ENCODE results near the gene SLC17A8.
"Not testable (repeated sequence)": the region's sequence is repeated elsewhere in the genome, so short reads cannot be mapped to it uniquely, and the experiment has no call there.

Gene SLC17A8

DNA sequence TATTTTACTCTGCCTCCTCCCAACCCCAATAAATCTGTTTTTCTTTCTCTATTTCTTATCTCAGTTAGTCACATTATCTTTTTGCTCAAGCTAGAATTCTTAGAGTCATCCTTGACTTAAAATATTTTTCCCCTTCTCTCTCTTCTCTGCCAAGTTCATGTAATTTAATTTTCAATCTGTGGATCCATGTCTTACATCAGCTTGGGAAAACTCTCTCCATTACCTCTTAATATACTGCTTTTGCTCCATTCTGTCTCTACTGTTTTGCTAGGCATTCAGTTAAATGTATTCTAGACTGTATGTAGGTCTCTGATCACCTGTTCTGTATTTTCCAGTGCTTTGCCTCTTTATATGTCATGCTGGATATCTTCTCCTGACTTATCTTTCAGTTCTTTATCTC is 65.8 kb downstream of the SLC17A8 start:
- no peaks in the 10 kb centered on the region for H3K27me3 Mint-ChIP-seq
- no peak overlapping the region for H3K4me3 Mint-ChIP-seq
- no peaks in the 10 kb centered on the region for H3K4me1 Mint-ChIP-seq
- DNase-seq, result no peak
- H3K27ac Mint-ChIP-seq, result no peak overlapping the region
- CTCF ChIA-PET, result no interaction called here
- peaks cover 2% of the 10 kb centered on the region for H3K9me3 Mint-ChIP-seq
- H3K36me3 Mint-ChIP-seq, result no peaks in the 10 kb centered on the region

DNA sequence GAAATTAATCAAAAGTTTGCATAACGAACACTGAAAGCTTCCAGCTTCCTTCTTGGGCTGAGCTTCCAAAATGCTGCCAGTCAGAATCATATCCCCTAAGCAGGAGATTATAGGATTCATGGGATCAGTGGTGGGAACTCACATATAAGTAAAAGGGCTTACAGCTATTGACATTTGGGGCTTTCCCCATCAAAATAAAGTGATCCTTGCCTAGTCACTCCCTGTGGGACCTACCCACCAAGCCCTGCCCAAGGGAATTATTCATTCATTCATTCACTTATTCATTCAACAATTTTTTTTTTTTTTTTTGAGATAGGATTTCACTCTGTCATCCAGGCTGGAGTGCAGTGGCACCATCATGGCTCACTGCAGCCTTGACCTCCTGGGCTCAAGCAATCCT is 69.3 kb downstream of the SLC17A8 start:
- Mint-ChIP-seq H3K36me3 (no peaks in the 10 kb centered on the region), H3K27ac (no peak overlapping the region), H3K4me3 (no peak overlapping the region)

DNA sequence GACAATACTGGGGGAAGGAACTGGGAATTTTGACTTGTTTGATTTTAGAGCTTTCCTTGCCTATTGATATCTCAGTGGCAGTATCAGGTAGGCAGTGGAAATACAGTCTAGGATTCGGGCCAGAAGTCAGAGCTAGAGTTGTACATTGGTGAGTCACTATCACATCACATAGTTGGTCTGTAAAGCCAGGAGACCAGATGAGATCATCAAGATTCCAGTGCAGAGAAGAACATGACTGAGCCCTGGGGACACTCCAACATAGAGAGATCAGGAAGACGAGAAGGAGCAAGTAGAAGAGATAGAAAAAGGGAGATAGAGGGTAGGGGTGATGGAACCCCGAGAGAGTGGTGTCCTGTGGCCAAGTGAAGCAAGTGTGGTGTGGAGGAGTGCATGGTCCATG is 70.2 kb downstream of the SLC17A8 start:
- Mint-ChIP-seq H3K27me3 (no peaks in the 10 kb centered on the region), H3K27ac (no peak overlapping the region), H3K9me3 (peaks cover 4% of the 10 kb centered on the region)

More for the DNA sequence above, 69.3 kb downstream of the SLC17A8 start:
- no peak for DNase-seq
- Mint-ChIP-seq H3K4me1 (no peaks in the 10 kb centered on the region), H3K27me3 (no peaks in the 10 kb centered on the region), H3K9me3 (peaks cover 4% of the 10 kb centered on the region)
- CTCF ChIA-PET, result no interaction called here

DNA sequence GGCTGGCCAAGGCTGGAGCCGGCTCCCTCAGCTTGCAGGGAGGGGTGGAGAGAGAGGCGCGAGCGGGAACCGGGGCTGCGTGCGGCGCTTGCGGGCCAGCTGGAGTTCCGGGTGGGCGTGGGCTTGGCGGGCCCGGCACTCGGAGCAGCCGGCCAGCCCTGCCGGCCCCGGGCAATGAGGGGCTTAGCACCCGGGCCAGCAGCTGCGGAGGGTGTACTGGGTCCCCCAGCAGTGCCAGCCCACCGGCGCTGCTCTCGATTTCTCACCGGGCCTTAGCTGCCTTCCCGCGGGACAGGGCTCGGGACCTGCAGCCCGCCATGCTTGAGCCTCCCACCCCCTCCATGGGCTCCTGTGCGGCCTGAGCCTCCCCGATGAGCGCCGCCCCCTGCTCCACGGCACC is 73.4 kb downstream of the SLC17A8 start:
- H3K4me1 Mint-ChIP-seq, CTCF ChIA-PET, H3K27me3 Mint-ChIP-seq, H3K27ac Mint-ChIP-seq, H3K9me3 Mint-ChIP-seq, DNase-seq, H3K36me3 Mint-ChIP-seq, H3K4me3 Mint-ChIP-seq: not testable (repeated sequence)

More for the DNA sequence above, 70.2 kb downstream of the SLC17A8 start:
- DNase-seq, result no peak
- no peaks in the 10 kb centered on the region for H3K4me1 Mint-ChIP-seq
- no peak overlapping the region for H3K4me3 Mint-ChIP-seq
- CTCF ChIA-PET, result no interaction called here
- H3K36me3 Mint-ChIP-seq, result no peaks in the 10 kb centered on the region

DNA sequence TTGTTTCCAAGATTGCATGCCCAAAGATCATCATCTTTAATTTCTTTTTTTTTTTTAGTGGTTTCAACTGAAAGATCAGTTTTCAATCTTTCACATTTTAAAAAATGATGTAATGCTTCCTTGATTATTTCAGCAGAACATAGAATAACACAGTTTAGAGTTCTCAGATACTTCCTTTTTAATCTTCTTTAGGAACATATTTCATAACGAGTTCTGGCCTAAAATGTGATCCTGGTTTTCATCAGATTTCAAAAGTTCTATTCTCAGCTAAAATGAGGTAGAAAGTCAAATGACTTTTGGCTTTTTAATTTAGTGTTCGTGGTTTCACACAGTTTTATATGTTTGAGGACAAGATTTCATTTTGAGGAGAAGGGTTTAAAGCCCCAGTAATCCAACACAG is 76.8 kb downstream of the SLC17A8 start:
- no peaks in the 10 kb centered on the region for H3K27me3 Mint-ChIP-seq
- no peak overlapping the region for H3K27ac Mint-ChIP-seq
- H3K9me3 Mint-ChIP-seq, result peaks cover 2% of the 10 kb centered on the region
- DNase-seq, result no peak
- no peaks in the 10 kb centered on the region for H3K4me1 Mint-ChIP-seq
- H3K4me3 Mint-ChIP-seq, result no peak overlapping the region
- H3K36me3 Mint-ChIP-seq, result no peaks in the 10 kb centered on the region
- CTCF ChIA-PET, result no interaction called here

DNA sequence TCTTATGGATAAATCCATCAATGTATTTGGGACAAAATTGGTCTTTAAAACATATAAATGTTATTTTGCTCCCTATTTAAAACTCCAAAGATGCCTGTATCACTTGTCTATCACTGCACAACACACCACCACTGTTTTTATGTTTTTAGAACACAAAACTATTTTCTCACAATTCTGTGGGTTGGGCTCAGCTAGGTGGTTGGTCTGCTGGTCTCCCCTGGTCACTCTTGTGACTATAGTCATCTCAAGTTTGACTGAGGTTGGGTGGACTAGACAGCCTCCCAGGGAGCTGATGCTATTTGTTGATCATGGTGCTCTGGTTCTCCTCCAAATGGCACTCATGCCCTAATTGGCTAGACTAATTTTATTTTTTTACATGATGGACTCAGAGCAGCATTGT is 77.3 kb downstream of the SLC17A8 start:
- H3K9me3 Mint-ChIP-seq, result peaks cover 2% of the 10 kb centered on the region
- CTCF ChIA-PET, result interaction anchor here (0.7 kb wide), 1 partner anchor 29 kb away, joined by 3 read pairs; no protein-coding TSS in a partner anchor
- no peaks in the 10 kb centered on the region for H3K36me3 Mint-ChIP-seq
- no peak overlapping the region for H3K27ac Mint-ChIP-seq
- H3K4me3 Mint-ChIP-seq, result no peak overlapping the region
- DNase-seq, result no peak
- H3K4me1 Mint-ChIP-seq, result no peaks in the 10 kb centered on the region
- no peaks in the 10 kb centered on the region for H3K27me3 Mint-ChIP-seq

DNA sequence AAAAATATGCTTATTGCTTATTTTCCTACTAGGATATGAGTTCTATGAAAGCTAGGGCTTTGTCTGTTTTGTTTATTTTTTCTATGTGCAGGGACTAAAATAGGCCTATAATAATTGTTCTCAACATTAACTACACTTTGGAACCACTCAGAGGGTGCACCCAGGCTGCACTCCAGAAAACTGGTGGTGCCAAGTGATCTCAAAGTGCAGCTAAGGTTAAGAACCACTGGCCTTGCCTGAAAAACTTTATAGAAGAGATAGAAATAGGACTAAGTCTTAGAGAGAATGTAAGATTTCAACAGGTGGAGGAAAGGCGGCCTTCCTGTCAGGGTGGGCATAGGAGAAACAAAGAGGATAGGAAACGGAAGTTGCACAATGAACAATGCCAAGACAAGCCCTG is 79.1 kb downstream of the SLC17A8 start:
- CTCF ChIA-PET, result no interaction called here
- no peak overlapping the region for H3K4me3 Mint-ChIP-seq
- no peaks in the 10 kb centered on the region for H3K36me3 Mint-ChIP-seq

DNA sequence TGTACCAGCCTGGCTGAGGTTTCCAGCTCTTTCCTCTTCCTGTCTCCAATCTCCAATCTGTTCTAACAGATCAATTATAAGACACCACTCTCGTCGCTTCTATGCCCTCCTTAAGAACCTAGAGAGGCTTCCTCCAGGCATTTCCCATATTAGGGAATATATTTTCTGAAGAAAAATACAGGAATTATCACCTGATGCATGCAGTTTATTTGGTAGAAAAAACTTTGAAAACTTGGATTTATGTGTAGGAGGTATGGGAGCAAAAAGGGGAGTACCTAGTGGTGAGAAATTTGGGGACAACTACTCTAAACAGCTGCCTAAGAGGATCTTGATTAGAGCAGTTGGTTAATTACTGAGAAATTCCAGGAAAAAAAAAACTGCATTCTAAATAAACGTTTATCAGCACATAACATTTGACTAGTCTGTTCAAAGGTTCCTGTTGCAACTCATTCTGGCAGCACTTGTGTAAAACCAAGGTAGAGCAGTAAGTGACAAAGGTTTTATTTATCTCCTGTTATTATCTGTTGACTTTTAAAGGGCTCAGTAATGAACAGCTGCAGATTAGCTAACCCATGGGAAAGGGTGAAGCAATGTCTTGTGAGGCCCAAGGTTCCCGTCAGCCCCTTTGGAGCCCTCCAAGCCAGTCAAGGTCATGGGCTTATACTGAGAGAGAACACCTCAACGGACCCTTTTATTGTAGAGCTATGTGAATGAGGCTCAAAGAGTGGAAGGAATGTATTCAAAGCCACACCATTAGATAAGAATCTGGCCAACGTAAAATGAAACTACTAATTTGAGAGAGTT is 80.4 kb downstream of the SLC17A8 start:
- H3K4me3 Mint-ChIP-seq, result no peak overlapping the region
- H3K4me1 Mint-ChIP-seq, result no peaks in the 10 kb centered on the region
- no peaks in the 10 kb centered on the region for H3K27me3 Mint-ChIP-seq
- no peaks in the 10 kb centered on the region for H3K36me3 Mint-ChIP-seq
- H3K27ac Mint-ChIP-seq, result no peak overlapping the region
- H3K9me3 Mint-ChIP-seq, result no peaks in the 10 kb centered on the region
- CTCF ChIA-PET, result no interaction called here
- no peak for DNase-seq

More for the DNA sequence above, 79.1 kb downstream of the SLC17A8 start:
- Mint-ChIP-seq H3K27me3 (no peaks in the 10 kb centered on the region), H3K4me1 (no peaks in the 10 kb centered on the region), H3K9me3 (no peaks in the 10 kb centered on the region), H3K27ac (no peak overlapping the region)
- DNase-seq, result no peak

DNA sequence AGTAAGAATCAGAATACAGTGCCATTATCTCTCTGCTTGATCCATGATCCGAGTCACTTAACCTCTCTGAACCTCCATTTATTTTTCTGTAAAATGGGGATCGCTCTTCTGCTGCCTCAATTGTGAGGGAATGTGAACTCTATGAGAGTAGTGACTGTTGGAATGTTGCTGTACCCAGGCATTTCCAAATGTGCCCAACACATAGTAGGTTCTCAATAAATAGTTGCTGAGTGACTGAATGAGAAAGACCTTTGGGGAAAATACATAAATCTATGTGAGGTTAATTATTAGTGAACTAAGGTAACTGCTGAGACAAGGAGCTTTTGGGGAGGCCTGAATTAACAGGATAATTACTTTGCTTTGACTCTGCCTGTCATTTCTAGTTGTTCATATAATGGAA is 82.9 kb downstream of the SLC17A8 start:
- CTCF ChIA-PET, result interaction anchor here (0.7 kb wide), 1 partner anchor 114 kb away, joined by 3 read pairs; no protein-coding TSS in a partner anchor
- Mint-ChIP-seq H3K9me3 (no peaks in the 10 kb centered on the region), H3K36me3 (no peaks in the 10 kb centered on the region), H3K27ac (no peak overlapping the region), H3K4me3 (no peak overlapping the region), H3K4me1 (no peaks in the 10 kb centered on the region), H3K27me3 (no peaks in the 10 kb centered on the region)
- no peak for DNase-seq

DNA sequence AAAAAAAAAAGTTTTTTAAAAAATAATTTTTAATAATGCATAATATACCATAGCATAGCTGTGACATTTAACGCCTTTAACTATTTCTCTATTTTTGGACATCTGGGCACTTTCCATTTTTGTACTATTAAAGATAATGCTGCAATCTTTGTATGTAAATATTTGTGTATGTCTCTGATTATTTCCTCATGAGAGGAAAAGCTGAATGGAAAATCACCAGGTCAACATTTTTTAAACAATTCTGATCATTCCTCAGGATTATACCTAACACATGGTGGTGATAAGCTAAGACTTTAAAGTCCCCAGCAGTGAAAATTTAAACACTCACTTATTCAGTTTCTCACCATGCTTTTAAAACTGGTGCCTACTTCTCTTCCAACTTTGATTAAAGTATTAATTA is 85.5 kb downstream of the SLC17A8 start:
- peaks cover 4% of the 10 kb centered on the region for H3K27me3 Mint-ChIP-seq
- no peaks in the 10 kb centered on the region for H3K36me3 Mint-ChIP-seq
- H3K27ac Mint-ChIP-seq, result no peak overlapping the region
- DNase-seq, result no peak
- CTCF ChIA-PET, result no interaction called here
- no peak overlapping the region for H3K4me3 Mint-ChIP-seq
- H3K4me1 Mint-ChIP-seq, result no peaks in the 10 kb centered on the region
- H3K9me3 Mint-ChIP-seq, result no peaks in the 10 kb centered on the region

DNA sequence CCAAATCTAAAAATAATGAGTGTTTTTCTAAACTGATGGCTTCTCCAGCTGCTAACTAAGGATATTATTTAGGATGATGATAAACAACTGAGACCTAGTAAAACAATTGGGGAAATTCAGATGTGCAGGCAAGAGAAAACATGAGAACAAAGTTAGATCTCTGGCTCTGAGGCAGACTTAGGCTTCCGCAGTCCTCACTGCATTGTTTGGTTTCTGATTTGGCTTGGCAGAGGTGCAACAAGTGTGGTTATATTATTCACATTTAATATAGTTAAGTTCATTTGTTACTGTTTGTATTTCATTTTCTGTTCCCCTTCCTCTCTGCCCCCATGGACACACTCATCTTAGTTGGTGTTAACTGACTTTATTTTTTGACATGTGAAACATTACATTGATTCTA is 86.6 kb downstream of the SLC17A8 start:
- no peak overlapping the region for H3K27ac Mint-ChIP-seq
- CTCF ChIA-PET, result no interaction called here
- H3K9me3 Mint-ChIP-seq, result no peaks in the 10 kb centered on the region
- no peaks in the 10 kb centered on the region for H3K4me1 Mint-ChIP-seq
- DNase-seq, result no peak
- H3K4me3 Mint-ChIP-seq, result no peak overlapping the region
- peaks cover 4% of the 10 kb centered on the region for H3K27me3 Mint-ChIP-seq
- no peaks in the 10 kb centered on the region for H3K36me3 Mint-ChIP-seq

DNA sequence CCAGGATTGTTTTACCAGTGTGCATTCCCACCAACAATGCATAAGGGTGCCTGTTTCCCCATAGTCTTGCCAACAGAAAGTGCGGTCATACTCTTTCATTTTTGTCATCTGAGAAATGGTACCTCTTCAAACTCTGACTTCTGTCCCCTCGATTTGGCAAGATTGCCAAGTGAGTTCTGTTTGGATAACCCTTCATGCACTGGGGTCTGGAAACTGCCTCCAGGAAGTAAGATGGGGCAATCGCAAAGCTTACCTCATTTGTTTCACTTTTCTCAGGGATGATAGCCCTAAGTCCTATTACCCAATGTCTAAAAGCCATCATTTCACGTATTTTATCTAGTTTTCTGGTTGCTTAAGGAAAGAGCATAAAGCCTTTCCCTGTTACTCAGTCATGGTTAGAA is 88.2 kb downstream of the SLC17A8 start:
- no peak for DNase-seq
- CTCF ChIA-PET, result no interaction called here
- Mint-ChIP-seq H3K27ac (no peak overlapping the region), H3K36me3 (no peaks in the 10 kb centered on the region), H3K9me3 (no peaks in the 10 kb centered on the region), H3K4me1 (no peaks in the 10 kb centered on the region), H3K27me3 (peaks cover 4% of the 10 kb centered on the region), H3K4me3 (no peak overlapping the region)

DNA sequence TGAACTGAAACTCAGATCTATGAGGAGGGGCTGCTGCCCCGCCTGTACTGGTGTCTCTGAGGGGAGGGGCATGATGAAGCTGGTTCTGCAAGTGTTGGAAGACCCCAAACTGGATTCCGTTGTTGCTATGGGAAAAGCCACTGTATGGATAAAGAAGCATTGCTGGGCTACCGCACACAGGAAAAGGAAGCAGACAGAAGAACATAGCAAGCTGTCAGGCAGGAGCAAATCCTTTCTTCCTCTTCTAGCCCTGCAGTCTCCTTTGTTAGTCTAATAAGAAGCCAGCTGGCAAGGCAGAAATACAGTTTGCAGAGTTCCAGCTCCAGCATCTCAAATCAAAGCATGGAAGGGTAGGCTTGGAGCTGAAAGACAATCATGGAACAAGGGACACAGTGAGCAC is 90.5 kb downstream of the SLC17A8 start:
- no peaks in the 10 kb centered on the region for H3K4me1 Mint-ChIP-seq
- H3K27me3 Mint-ChIP-seq, result peaks cover 9% of the 10 kb centered on the region
- no peaks in the 10 kb centered on the region for H3K36me3 Mint-ChIP-seq
- CTCF ChIA-PET, result no interaction called here
- no peak overlapping the region for H3K27ac Mint-ChIP-seq
- no peak overlapping the region for H3K4me3 Mint-ChIP-seq
- DNase-seq, result no peak
- H3K9me3 Mint-ChIP-seq, result no peaks in the 10 kb centered on the region

DNA sequence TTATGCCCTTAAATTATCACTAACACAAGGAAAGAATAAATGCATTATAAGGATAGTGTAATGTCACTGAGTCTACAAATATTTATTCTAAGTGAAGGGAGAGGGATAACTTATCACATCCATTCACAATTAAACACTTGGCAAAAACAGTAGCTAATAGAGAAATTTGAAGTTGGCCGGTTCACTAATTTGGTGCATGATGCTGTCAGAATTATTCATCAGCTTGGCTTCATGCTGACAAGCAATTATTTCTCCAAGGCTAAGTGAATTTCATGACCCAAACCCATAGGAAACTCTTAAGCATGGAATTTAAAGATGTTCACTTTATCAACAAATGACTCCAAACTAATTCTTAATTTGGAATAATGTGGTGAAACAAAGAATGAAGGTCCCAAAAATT is 91.8 kb downstream of the SLC17A8 start:
- Mint-ChIP-seq H3K27me3 (peaks cover 9% of the 10 kb centered on the region), H3K4me3 (no peak overlapping the region), H3K9me3 (no peaks in the 10 kb centered on the region), H3K4me1 (no peaks in the 10 kb centered on the region), H3K27ac (no peak overlapping the region), H3K36me3 (no peaks in the 10 kb centered on the region)
- DNase-seq, result no peak
- CTCF ChIA-PET, result no interaction called here

DNA sequence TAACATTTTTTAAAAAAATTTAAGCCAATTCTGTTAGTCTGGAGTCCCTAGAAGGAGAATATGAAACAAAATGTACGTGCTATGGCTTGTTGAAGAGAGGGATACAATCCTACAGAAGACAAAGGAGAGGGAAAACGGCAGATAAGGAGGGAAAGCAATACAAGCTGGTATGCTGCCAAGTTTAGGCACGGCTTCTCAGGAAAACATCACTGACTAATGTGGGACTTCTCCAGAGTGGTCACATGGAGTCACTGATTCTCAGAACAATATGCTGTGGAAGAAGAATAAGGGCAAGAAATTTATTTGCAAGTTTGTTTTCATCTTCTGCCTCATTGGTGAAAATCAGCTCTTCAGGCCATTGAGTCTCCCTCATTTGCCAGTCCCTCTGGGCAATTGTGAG is 93.9 kb downstream of the SLC17A8 start:
- no peak for DNase-seq
- no peak overlapping the region for H3K4me3 Mint-ChIP-seq
- no peaks in the 10 kb centered on the region for H3K4me1 Mint-ChIP-seq
- H3K9me3 Mint-ChIP-seq, result no peaks in the 10 kb centered on the region
- no peaks in the 10 kb centered on the region for H3K36me3 Mint-ChIP-seq
- peaks cover 9% of the 10 kb centered on the region for H3K27me3 Mint-ChIP-seq
- H3K27ac Mint-ChIP-seq, result no peak overlapping the region
- CTCF ChIA-PET, result no interaction called here

DNA sequence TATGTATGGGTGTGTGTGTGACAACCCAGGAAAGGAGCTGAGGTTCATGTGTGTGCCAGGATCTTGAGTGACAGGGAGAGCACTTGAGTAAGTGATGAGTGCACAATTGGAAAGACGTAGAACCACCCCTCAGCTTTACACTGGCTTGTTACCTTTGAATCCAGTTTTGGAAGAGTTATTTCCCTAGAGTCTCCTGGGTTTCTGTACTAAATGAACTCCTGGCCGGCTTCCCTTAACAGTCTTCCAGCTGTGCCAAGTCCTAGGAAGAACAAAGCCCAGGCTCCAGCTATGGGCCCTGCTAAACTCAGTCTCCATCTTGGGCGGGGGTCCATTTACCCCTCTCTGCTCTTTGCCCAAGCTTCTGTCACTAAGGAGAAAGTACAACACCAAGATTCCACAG is 97.1 kb downstream of the SLC17A8 start:
- no peak for DNase-seq
- H3K27me3 Mint-ChIP-seq, result peaks cover 8% of the 10 kb centered on the region
- no peak overlapping the region for H3K4me3 Mint-ChIP-seq
- no peaks in the 10 kb centered on the region for H3K36me3 Mint-ChIP-seq
- no peaks in the 10 kb centered on the region for H3K4me1 Mint-ChIP-seq
- H3K9me3 Mint-ChIP-seq, result no peaks in the 10 kb centered on the region
- CTCF ChIA-PET, result no interaction called here
- no peak overlapping the region for H3K27ac Mint-ChIP-seq

Data from activated naive CD4-positive, alpha-beta T cell treated with anti-CD3 and anti-CD28 coated beads, Interleukin-2, amount 10 ng/mL, durations not matched to agents 7 days and 5 days (primary cell).